IPS DF 6.9 (cell line): Measurements from ENCODE around the gene SCP2.
"Not testable (repeated sequence)": the region's sequence is repeated elsewhere in the genome, so short reads cannot be mapped to it uniquely, and the experiment has no call there.

ENCODE experiments used
- DNase-seq: peaks from one replicate; pipeline ENCODE4 v3.0.0-alpha.2; 2013; ENCODE audit warnings: low read depth, low spot score
- H3K27ac ChIP-seq: one replicate; pipeline ENCODE4 v1.5.1; 2013; ENCODE audit warnings: low read length, control low read depth
- H3K27me3 ChIP-seq: 2 replicates; pipeline ENCODE4 v1.6.1; 2013; ENCODE audit warnings: mild to moderate bottlenecking, low read length; ENCODE audit not compliant: control insufficient read depth, insufficient read depth
- H3K36me3 ChIP-seq: 2 replicates; pipeline ENCODE4 v1.6.1; 2013; ENCODE audit warnings: low read length; ENCODE audit not compliant: control insufficient read depth, insufficient read depth
- H3K4me1 ChIP-seq: 2 replicates; pipeline ENCODE4 v1.6.1; 2013; ENCODE audit warnings: low read length; ENCODE audit not compliant: control insufficient read depth, insufficient read depth
- H3K4me3 ChIP-seq: 2 replicates; pipeline ENCODE4 v1.5.1; 2013; ENCODE audit warnings: mild to moderate bottlenecking, low read length
- H3K9me3 ChIP-seq: 2 replicates; pipeline ENCODE4 v1.6.1; 2013; ENCODE audit warnings: low read length, inconsistent platforms; ENCODE audit not compliant: control insufficient read depth, insufficient read depth
- WGBS: extraction: QIAGEN DNeasy Blood & Tissue Kit; methylation state at CpG from one replicate; pipeline ENCODE4 v1.1.7; 2013; ENCODE audit warnings: mixed read lengths, missing lambda C conversion rate; ENCODE audit not compliant: insufficient read length, insufficient coverage; 5-methylcytosine and 5-hydroxymethylcytosine counted together

SCP2 gene

DNA sequence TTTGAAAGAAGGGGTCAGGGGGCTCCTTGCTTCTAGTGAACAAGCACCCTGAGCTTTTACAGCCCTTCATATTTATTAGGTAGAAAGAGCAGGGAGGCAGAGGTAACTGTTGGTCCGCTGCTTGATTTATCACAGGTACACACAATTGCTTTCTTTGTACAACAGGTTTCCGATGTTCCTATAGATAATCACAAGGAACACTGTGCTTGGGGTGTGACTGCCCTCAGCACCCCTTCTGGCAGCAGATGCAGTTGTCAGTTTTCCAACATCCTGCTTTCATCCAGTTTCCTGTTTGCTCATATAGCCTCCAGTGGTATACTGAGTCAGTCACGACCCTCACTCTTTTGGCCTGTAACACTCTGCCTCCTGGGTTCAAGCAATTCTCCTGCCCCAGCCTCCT, 40.6 kb downstream of the SCP2 start:
- Histone ChIP-seq H3K4me1 (no peaks in the 10 kb centered on the region), H3K27me3 (no peaks in the 10 kb centered on the region), H3K4me3 (no peak overlapping the region), H3K27ac (no peak overlapping the region), H3K9me3 (no peaks in the 10 kb centered on the region), H3K36me3 (no peaks in the 10 kb centered on the region)
- no CpG with 5 or more reads among the region's 3 CpGs for WGBS
- no peak for DNase-seq

DNA sequence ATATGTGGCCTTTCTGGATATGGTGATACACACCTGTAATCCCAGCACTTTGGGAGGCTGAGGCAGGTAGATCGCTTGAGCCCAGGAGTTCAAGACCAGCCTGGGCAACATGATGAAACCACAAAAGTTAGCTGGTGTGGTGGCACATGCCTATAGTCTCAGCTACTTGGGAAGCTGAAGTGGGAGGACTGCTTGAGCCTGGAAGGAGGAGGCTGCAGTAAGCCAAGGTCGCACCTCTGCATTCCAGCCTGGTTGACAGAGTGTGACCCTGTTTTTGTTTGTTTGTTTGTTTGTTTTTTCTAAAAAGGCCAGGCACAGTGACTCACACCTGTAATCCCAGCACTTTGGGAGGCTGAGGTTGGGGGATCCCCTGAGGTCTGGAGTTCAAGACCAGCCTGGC, 42.2 kb downstream of the SCP2 start:
- H3K36me3 ChIP-seq, H3K4me3 ChIP-seq, H3K27me3 ChIP-seq, H3K4me1 ChIP-seq, H3K27ac ChIP-seq, DNase-seq, H3K9me3 ChIP-seq: not testable (repeated sequence)
- no CpG with 5 or more reads among the region's 2 CpGs for WGBS

DNA sequence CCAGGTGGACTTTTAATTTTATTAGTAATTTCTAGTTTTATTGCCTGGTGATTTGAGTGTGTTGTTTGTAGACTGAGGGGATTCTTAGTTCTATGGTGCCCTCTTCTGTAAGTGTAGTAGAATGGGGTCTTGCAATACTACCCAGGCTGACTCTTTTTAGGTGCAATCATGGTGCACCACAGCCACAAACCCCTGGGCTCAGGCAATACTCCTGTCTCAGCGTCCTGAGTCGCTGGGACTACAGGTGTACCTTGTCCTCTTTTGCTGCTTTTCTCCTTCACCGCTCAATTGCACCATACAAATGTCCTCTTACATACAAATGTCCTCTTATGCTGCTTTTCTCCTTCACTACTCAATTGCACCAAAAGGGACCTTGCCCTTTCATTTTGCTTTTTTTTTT, 43.1 kb downstream of the SCP2 start:
- no peaks in the 10 kb centered on the region for H3K27me3 ChIP-seq

DNA sequence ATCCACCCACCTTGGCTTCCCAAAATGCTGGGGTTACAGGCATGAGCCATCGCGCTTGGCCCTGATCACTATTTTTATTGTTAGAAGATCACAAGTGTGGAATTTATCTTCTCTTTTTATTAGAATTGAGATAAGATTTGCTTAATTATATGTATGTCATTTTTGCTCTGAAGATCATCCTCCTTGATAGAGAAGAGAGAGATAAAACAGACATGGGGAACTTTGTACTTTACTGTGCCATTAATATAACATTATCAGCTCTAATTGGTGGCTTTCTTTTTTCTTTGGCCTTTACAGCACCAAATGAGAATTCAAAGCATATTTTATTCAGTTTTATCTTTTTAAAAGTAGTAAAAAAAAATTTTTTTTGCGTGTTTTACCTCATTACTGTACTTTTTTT, 46.8 kb downstream of the SCP2 start:
- Histone ChIP-seq H3K36me3 (no peaks in the 10 kb centered on the region), H3K9me3 (no peaks in the 10 kb centered on the region), H3K4me3 (no peak overlapping the region), H3K27ac (no peak overlapping the region), H3K4me1 (peaks cover 2% of the 10 kb centered on the region; the same call in 1 of the 2 replicates), H3K27me3 (no peaks in the 10 kb centered on the region)
- no CpG with 5 or more reads among the region's 3 CpGs for WGBS
- DNase-seq = no peak

More for the DNA sequence above, 43.1 kb downstream of the SCP2 start:
- no peaks in the 10 kb centered on the region for H3K9me3 ChIP-seq
- WGBS = no CpG with 5 or more reads among the region's 3 CpGs
- H3K36me3 ChIP-seq = no peaks in the 10 kb centered on the region
- no peak overlapping the region for H3K27ac ChIP-seq
- no peak overlapping the region for H3K4me3 ChIP-seq
- no peaks in the 10 kb centered on the region for H3K4me1 ChIP-seq
- DNase-seq = no peak

DNA sequence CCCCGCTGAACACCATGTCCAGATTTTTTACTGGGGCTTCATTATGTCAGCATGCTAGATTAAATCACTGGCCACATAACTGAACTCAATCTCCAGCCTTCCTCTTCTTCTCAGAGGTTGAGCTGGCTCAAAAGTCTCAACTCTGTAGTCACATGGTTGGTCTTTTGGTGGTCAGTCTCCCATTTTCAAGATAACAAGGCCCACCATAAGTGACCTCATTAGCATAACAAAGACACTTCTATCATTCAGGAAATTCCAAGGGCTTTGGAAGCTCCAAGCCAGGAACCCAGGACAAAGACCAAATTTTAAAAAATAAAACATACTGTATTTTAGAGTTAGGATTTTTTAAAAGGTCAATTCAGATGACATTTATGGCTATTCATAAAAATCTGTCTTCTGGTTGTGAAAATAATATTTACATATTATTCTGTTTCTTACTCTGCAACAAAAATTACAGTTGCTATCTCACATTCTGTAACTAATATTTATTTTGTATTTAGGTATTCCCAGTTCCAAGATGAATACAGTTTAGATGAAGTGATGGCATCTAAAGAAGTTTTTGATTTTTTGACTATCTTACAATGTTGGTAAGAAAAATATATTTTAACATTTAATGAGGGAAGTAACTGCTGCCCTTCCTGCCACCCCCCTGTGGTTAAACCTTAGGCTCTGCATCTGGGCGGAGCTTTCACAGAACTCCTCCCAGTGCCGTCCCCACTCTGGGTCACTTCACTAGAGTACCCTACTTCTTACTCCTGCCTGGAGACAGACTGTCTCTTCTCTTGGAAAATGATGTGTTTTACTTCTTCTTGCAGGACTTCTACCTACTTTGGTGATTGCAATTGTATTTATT, 49.3 kb downstream of the SCP2 start:
- no peaks in the 10 kb centered on the region for H3K9me3 ChIP-seq
- H3K4me3 ChIP-seq = no peak overlapping the region
- H3K4me1 ChIP-seq = peaks cover 2% of the 10 kb centered on the region; the same call in 1 of the 2 replicates
- DNase-seq = no peak
- H3K27ac ChIP-seq = no peak overlapping the region
- no peaks in the 10 kb centered on the region for H3K27me3 ChIP-seq
- no CpG with 5 or more reads among the region's 3 CpGs for whole genome bisulfite sequencing
- no peaks in the 10 kb centered on the region for H3K36me3 ChIP-seq

DNA sequence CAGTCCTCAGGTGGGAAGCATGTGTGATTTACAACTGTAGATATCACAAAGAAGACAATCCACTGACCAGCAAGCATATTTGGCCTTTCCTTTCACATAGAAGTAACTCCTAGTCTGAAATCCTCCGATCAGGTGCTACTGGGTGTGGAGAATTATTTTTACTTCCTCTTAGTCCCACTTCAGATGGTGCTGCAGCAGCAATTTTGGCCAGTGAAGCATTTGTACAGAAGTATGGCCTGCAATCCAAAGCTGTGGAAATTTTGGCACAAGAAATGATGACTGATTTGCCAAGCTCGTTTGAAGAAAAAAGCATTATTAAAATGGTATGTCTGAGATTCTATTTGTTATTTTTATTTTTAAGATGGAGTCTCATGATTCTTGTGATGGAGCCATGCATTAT, 51.0 kb downstream of the SCP2 start:
- Histone ChIP-seq H3K27ac (no peak overlapping the region), H3K9me3 (no peaks in the 10 kb centered on the region), H3K4me1 (peaks cover 2% of the 10 kb centered on the region; the same call in 1 of the 2 replicates), H3K4me3 (no peak overlapping the region), H3K36me3 (no peaks in the 10 kb centered on the region), H3K27me3 (no peaks in the 10 kb centered on the region)
- WGBS = no CpG with 5 or more reads among the region's 2 CpGs
- DNase-seq = no peak

DNA sequence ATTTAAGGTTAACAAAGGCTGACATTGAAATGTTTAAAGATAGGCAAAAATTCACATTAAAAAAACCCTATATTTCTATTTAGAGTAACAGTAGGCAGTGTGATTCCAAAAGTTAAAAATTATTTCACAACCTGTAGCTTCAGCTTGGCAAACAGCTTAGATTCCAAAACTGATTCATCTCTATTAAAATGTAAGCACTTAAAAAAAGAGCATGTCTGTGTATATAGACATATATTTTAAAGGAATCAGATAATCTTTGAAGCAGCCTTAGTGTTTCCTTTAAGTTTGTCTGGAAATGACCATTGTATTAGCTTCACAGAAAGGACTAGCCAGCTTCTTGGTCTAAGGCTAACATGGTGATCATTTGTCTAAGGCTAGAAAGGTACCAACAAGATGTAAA, 65.7 kb downstream of the SCP2 start:
- not testable (repeated sequence) for DNase-seq, H3K27ac ChIP-seq, H3K4me1 ChIP-seq, H3K4me3 ChIP-seq, H3K36me3 ChIP-seq, H3K9me3 ChIP-seq, H3K27me3 ChIP-seq

DNA sequence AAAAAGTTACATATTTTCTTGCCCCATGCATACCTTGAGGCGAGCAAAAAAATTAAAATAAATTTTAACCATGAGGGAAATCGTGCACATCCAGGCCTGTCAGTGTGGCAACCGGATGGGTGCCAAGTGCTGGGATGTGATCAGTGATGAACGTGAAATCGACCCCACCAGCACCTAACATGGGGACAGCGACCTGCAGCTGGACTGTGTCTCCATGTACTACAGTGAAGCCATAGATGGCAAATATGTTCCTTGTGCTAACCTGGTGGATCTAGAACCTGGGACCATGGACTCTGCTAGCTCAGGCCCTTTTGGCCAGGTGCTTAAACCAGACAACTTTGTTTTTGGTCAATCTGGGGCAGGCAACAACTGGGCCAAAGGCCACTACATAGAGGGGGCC, 67.6 kb downstream of the SCP2 start:
- H3K36me3 ChIP-seq = no peaks in the 10 kb centered on the region
- H3K4me1 ChIP-seq = no peaks in the 10 kb centered on the region
- no peak overlapping the region for H3K4me3 ChIP-seq
- no peaks in the 10 kb centered on the region for H3K9me3 ChIP-seq
- H3K27ac ChIP-seq = no peak overlapping the region
- no peaks in the 10 kb centered on the region for H3K27me3 ChIP-seq
- no peak for DNase-seq
- no CpG with 5 or more reads among the region's 6 CpGs for WGBS

DNA sequence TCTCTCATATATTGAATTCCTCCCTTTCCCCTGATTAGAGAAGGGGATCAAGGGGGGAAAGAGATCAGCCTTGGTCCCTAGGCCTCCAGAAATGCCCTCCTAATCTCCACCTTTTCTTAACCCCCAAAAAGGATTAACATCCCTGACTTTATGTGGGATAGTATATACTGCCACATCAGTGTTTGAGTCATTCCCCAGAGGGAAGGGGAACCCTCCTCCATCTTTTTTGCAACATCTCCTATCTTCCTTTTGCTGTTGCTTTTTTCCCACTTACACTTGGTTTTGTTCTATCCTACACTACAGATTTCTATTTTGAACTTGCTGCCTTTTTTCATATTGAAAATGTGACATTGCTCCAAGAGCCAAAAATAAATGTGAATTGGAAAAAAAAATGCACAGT, 69.6 kb downstream of the SCP2 start:
- H3K9me3 ChIP-seq = no peaks in the 10 kb centered on the region
- no peaks in the 10 kb centered on the region for H3K36me3 ChIP-seq
- no peaks in the 10 kb centered on the region for H3K4me1 ChIP-seq
- DNase-seq = no peak
- H3K27ac ChIP-seq = no peak overlapping the region
- no peak overlapping the region for H3K4me3 ChIP-seq
- H3K27me3 ChIP-seq = no peaks in the 10 kb centered on the region

DNA sequence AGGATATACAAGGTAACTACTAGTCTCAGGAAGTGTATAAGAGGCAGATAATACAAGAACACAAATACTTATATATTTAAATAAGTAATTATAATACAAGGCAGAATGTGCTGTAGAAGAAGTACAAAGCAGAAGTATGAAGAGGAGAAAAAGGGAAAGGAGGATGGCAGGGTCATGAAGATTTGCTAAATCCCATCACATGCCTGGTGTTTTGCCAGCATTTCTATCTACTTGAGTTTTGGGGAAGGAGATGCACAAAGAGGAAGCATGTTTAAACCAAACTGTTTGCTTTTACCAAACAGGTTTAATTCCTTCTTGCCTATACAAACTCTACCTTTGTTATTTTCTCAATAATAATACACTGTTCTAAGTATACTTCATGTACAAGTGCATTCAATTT, 74.1 kb downstream of the SCP2 start:
- Histone ChIP-seq H3K4me3 (no peak overlapping the region), H3K4me1 (no peaks in the 10 kb centered on the region), H3K9me3 (no peaks in the 10 kb centered on the region), H3K27me3 (no peaks in the 10 kb centered on the region), H3K27ac (no peak overlapping the region), H3K36me3 (no peaks in the 10 kb centered on the region)
- DNase-seq = no peak

DNA sequence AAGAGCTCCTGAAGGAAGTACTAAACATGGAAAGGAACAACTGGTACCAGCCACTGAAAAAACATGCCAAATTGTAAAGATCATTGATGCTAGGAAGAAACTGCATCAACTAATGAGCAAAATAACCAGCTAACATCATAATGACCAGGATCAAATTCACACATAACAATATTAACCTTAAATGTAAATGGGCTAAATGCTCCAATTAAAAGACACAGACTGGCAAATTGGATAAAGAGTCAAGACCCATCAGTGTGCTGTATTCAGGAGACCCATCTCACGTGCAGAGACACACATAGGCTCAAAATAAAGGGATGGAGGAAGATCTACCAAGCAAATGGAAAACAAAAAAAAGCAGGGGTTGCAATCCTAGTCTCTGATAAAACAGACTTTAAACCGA, 79.5 kb downstream of the SCP2 start:
- not testable (repeated sequence) for DNase-seq, H3K9me3 ChIP-seq, H3K27ac ChIP-seq, H3K36me3 ChIP-seq, H3K4me1 ChIP-seq, H3K4me3 ChIP-seq, H3K27me3 ChIP-seq
- WGBS = no CpG with 5 or more reads among the region's 2 CpGs
